EH (cell line): ENCODE measurements around the gene CREB3.
A peak's percentile ranks its signal among the peaks of the same experiment; 100 is the strongest.

Source experiments
- DNase-seq: peaks from one replicate; pipeline ENCODE4 v3.0.0-alpha.2; 2015; ENCODE audit warnings: low read depth

CREB3 gene

GRCh38 chr9:35727676-35728040, 4.8 kb upstream of the CREB3 start:
- DNase-seq: no peak

- DNase-seq: peak; percentile 97
Measured at GRCh38 chr9:35728041-35728971, 4.2 kb upstream of the CREB3 start.

- DNase-seq: no peak
Measured at GRCh38 chr9:35729101-35729500, 3.4 kb upstream of the CREB3 start.

- DNase-seq: peak; percentile 95
Measured at GRCh38 chr9:35729700-35730485, 2.6 kb upstream of the CREB3 start.

- DNase-seq: peak; percentile 27
Measured at GRCh38 chr9:35730486-35730854, 2.0 kb upstream of the CREB3 start.

GRCh38 chr9:35731415-35732184, 866 bp upstream of the CREB3 start:
- DNase-seq: no peak

- peak; percentile 76 for DNase-seq
Measured at GRCh38 chr9:35732800-35733541, 505 bp downstream of the CREB3 start.

- no peak for DNase-seq
Measured at GRCh38 chr9:35734096-35734495, 1.6 kb downstream of the CREB3 start.

GRCh38 chr9:35736201-35736633, 3.8 kb downstream of the CREB3 start:
- DNase-seq: peak; percentile 83

GRCh38 chr9:35737143-35737542, 4.7 kb downstream of the CREB3 start:
- DNase-seq: no peak

GRCh38 chr9:35738186-35738585, 5.7 kb downstream of the CREB3 start:
- DNase-seq: no peak

- DNase-seq: no peak
Measured at GRCh38 chr9:35738924-35739323, 6.5 kb downstream of the CREB3 start.

GRCh38 chr9:35740243-35740642, 7.8 kb downstream of the CREB3 start:
- DNase-seq: no peak

- DNase-seq: no peak
Measured at GRCh38 chr9:35741740-35742139, 9.3 kb downstream of the CREB3 start.

GRCh38 chr9:35743452-35743851, 11.0 kb downstream of the CREB3 start:
- no peak for DNase-seq

- no peak for DNase-seq
Measured at GRCh38 chr9:35743880-35744518, 11.5 kb downstream of the CREB3 start.

GRCh38 chr9:35745569-35745968, 13.1 kb downstream of the CREB3 start:
- no peak for DNase-seq

GRCh38 chr9:35746583-35746982, 14.1 kb downstream of the CREB3 start:
- DNase-seq: peak; percentile 13

- peak; percentile 7 for DNase-seq
Measured at GRCh38 chr9:35748242-35748857, 15.9 kb downstream of the CREB3 start.

GRCh38 chr9:35748858-35749514, 16.5 kb downstream of the CREB3 start, which contains the start of the genes GBA2 and RGP1:
Gene GBA2, minus strand, starts transcription at chr9:35749228. Its CDS starts 524 bp downstream, at chr9:35748704.
Gene RGP1, plus strand, starts transcription at chr9:35749287. Its CDS starts 469 bp downstream, at chr9:35749756.
- DNase-seq: peak; percentile 75
